WTC11 (cell line): ENCODE data around the gene DGKG.

Experiments
- ARID4B ChIP-seq: sonication (generic); formaldehyde crosslinking; IDR thresholded peaks from 2 replicates; pipeline ENCODE4 v1.8.0; 2023; ENCODE audit warnings: missing genetic modification reagents, mild to moderate bottlenecking, borderline replicate concordance
- ATF2 ChIP-seq: sonication (generic); formaldehyde crosslinking; IDR thresholded peaks from 2 replicates; pipeline ENCODE4 v1.8.1; 2022; ENCODE audit warnings: low read depth, missing genetic modification reagents, borderline replicate concordance
- CBFB ChIP-seq: sonication (generic); formaldehyde crosslinking; IDR thresholded peaks from 2 replicates; pipeline ENCODE4 v1.8.1; 2022; ENCODE audit warnings: mild to moderate bottlenecking, low read depth, missing genetic modification reagents
- CREB1 ChIP-seq: sonication (generic); formaldehyde crosslinking; IDR thresholded peaks from 2 replicates; pipeline ENCODE4 v1.8.0; 2023; ENCODE audit warnings: mild to moderate bottlenecking, missing genetic modification reagents
- CTCF ChIP-seq: fragments of 200-600 bp; IDR thresholded peaks from 2 replicates; pipeline ENCODE4 v1.8.0; 2022; ENCODE audit warnings: antibody characterized with exemption
- ELF4 ChIP-seq: sonication (generic); formaldehyde crosslinking; IDR thresholded peaks from 2 replicates; pipeline ENCODE4 v1.8.1; 2022; ENCODE audit warnings: low read depth, mild to moderate bottlenecking, moderate library complexity, missing genetic modification reagents
- FOXK1 ChIP-seq: sonication (generic); formaldehyde crosslinking; IDR thresholded peaks from 2 replicates; pipeline ENCODE4 v1.8.0; 2022; ENCODE audit warnings: mild to moderate bottlenecking, moderate library complexity, missing genetic modification reagents
- JUN ChIP-seq: sonication (generic); formaldehyde crosslinking; IDR thresholded peaks from 2 replicates; pipeline ENCODE4 v1.8.0; 2023; ENCODE audit warnings: mild to moderate bottlenecking, missing genetic modification reagents
- MAX ChIP-seq: sonication (generic); formaldehyde crosslinking; IDR thresholded peaks from 2 replicates; pipeline ENCODE4 v1.8.0; 2022; ENCODE audit warnings: mild to moderate bottlenecking, missing genetic modification reagents
- MYBL2 ChIP-seq: sonication (generic); formaldehyde crosslinking; IDR thresholded peaks from 2 replicates; pipeline ENCODE4 v1.8.1; 2023; ENCODE audit warnings: mild to moderate bottlenecking, moderate library complexity, missing genetic modification reagents
- NFE2L1 ChIP-seq: sonication (generic); formaldehyde crosslinking; IDR thresholded peaks from 2 replicates; pipeline ENCODE4 v1.8.1; 2023; ENCODE audit warnings: missing genetic modification reagents
- TCF7 ChIP-seq: sonication (generic); formaldehyde crosslinking; IDR thresholded peaks from 2 replicates; pipeline ENCODE4 v1.8.0; 2022; ENCODE audit warnings: mild to moderate bottlenecking, low read depth, missing genetic modification reagents, moderate library complexity
- TEAD4 ChIP-seq: sonication (generic); formaldehyde crosslinking; IDR thresholded peaks from 2 replicates; pipeline ENCODE4 v1.8.0; 2022; ENCODE audit warnings: mild to moderate bottlenecking, missing genetic modification reagents

GRCh38 chr3:186287711-186288110, 74.3 kb downstream of the DGKG start:
- no peak for TF ChIP-seq CTCF
- TF ChIP-seq MAX: no peak
- TF ChIP-seq ELF4 (CRISPR knock-in tag): no peak
- TF ChIP-seq CREB1 (CRISPR knock-in tag): no peak
- no peak for TF ChIP-seq JUN (CRISPR knock-in tag)
- no peak for TF ChIP-seq NFE2L1 (CRISPR knock-in tag)
- TF ChIP-seq FOXK1 (CRISPR knock-in tag): no peak
- TF ChIP-seq CBFB: no peak
- TF ChIP-seq TEAD4 (CRISPR knock-in tag): no peak
- TF ChIP-seq ARID4B (CRISPR knock-in tag): no peak
- no peak for TF ChIP-seq TCF7 (CRISPR knock-in tag)
- TF ChIP-seq ATF2 (CRISPR knock-in tag): no peak
- TF ChIP-seq MYBL2: no peak
